Tibial artery (tissue), 4 donors: ENCODE data around the gene ATG9B.

Source experiments
- DNase-seq, 2 donors: peaks; one replicate each; pipeline ENCODE4 v3.0.0-alpha.2; 2019
- H3K27ac ChIP-seq, 2 donors: fragments of 200-600 bp; sonication (generic) in 1 of 2; 1 replicate in 1 of 2; 2 replicates in 1 of 2; pipeline ENCODE4 v1.5.1; 2018 to 2019; ENCODE audit warnings: mild to moderate bottlenecking in 1 of 2
- H3K27me3 ChIP-seq, 2 donors: fragments of 200-600 bp; sonication (generic) in 1 of 2; one replicate each; pipeline versions ENCODE4 v1.5.1 to v1.6.0; 2016 to 2019
- H3K36me3 ChIP-seq, 3 donors: fragments of 200-600 bp; sonication (generic) in 2 of 3; one replicate each; pipeline ENCODE4 v1.5.1; 2016 to 2019; ENCODE audit warnings: mild to moderate bottlenecking in 2 of 3
- H3K4me1 ChIP-seq, 4 donors: fragments of 200-600 bp; sonication (generic) in 2 of 4; 1 replicate in 3 of 4; 2 replicates in 1 of 4; pipeline ENCODE4 v1.5.1; 2016 to 2019
- H3K4me3 ChIP-seq, 2 donors: fragments of 200-600 bp; sonication (generic) in 1 of 2; 1 replicate in 1 of 2; 2 replicates in 1 of 2; pipeline ENCODE4 v1.5.1; 2018 to 2019; ENCODE audit warnings: mild to moderate bottlenecking in 2 of 2
- H3K9me3 ChIP-seq, 3 donors: fragments of 200-600 bp; sonication (generic) in 1 of 3; one replicate each; pipeline ENCODE4 v1.5.1; 2016 to 2019
- CTCF ChIP-seq, 2 experiments: fragments of 200-600 bp in 1 of 2; fragments of 450-650 bp in 1 of 2; IDR thresholded peaks; one replicate each; pipeline ENCODE4 v1.5.1; 2017 to 2019; ENCODE audit warnings: antibody characterized with exemption in 2 of 2, mild to moderate bottlenecking in 1 of 2, moderate library complexity in 1 of 2
- intact Hi-C: fragments of 100-400 bp; cut with DNase I; formaldehyde crosslinking; loops from one replicate; pipeline ENCODE4 v1.15.0; 2023; ENCODE audit warnings: low total_unique reads

The ATG9B gene

GRCh38 chr7:151057989-151058780, 33.9 kb upstream of the ATG9B start:
- H3K4me3 ChIP-seq, result peak overlapping the region; percentile 65 to 81
- no peak for TF ChIP-seq CTCF (IDR thresholded peaks at IDR 0.05)
- H3K4me1 ChIP-seq, result peaks cover 0 to 54% (median 48%) of the 10 kb centered on the region in 4 donors
- peak; percentile 99 to 100 for DNase-seq
- intact Hi-C loops, result loop anchor here (2.0 kb wide), 2 partner anchors 29 kb away; partner anchors contain the start of genes ABCB8 and AGAP3
- no peaks in the 10 kb centered on the region for H3K9me3 ChIP-seq
- no peaks in the 10 kb centered on the region for H3K27me3 ChIP-seq
- H3K27ac ChIP-seq, result peak overlapping the region; percentile 91 to 98
- H3K36me3 ChIP-seq, result peaks cover 0 to 10% (median 0%) of the 10 kb centered on the region in 3 donors

- Histone ChIP-seq H3K27me3 (no peaks in the 10 kb centered on the region), H3K36me3 (peaks cover 0 to 12% (median 0%) of the 10 kb centered on the region in 3 donors), H3K27ac (peak within 1 kb of the TSS; percentile 91 to 98), H3K4me1 (peaks cover 0 to 48% (median 42%) of the 10 kb centered on the region in 4 donors), H3K4me3 (peak within 1 kb of the TSS; percentile 65 to 81), H3K9me3 (no peaks in the 10 kb centered on the region)
- no peak for TF ChIP-seq CTCF (IDR thresholded peaks at IDR 0.05)
- no peak for DNase-seq
- intact Hi-C loops, result no loop called here
Observed at GRCh38 chr7:151057506-151057988, 33.3 kb upstream of the ATG9B start, which contains the start of gene CDK5. Gene CDK5, minus strand, starts transcription at chr7:151057897. Its CDS starts 49 bp downstream, at chr7:151057848.

GRCh38 chr7:151056666-151057505, 32.6 kb upstream of the ATG9B start:
- peak overlapping the region; percentile 65 to 81 for H3K4me3 ChIP-seq
- no peaks in the 10 kb centered on the region for H3K9me3 ChIP-seq
- H3K4me1 ChIP-seq, result peaks cover 0 to 41% (median 35%) of the 10 kb centered on the region in 4 donors
- TF ChIP-seq CTCF (IDR thresholded peaks at IDR 0.05), result no peak
- peak overlapping the region in 1 of 2 donors; percentile 91 for H3K27ac ChIP-seq
- no peak for DNase-seq
- intact Hi-C loops, result no loop called here
- H3K27me3 ChIP-seq, result no peaks in the 10 kb centered on the region
- peaks cover 0 to 12% (median 0%) of the 10 kb centered on the region in 3 donors for H3K36me3 ChIP-seq

GRCh38 chr7:151056283-151056665, 32.0 kb upstream of the ATG9B start:
- intact Hi-C loops, result no loop called here
- no peak for TF ChIP-seq CTCF (IDR thresholded peaks at IDR 0.05)

GRCh38 chr7:151053751-151054150, 29.5 kb upstream of the ATG9B start:
- Histone ChIP-seq H3K4me3 (no peak overlapping the region), H3K36me3 (peaks cover 0 to 12% (median 0%) of the 10 kb centered on the region in 3 donors)
- intact Hi-C loops, result no loop called here

More at GRCh38 chr7:151056283-151056665, 32.0 kb upstream of the ATG9B start:
- no peak for DNase-seq
- Histone ChIP-seq H3K27ac (no peak overlapping the region), H3K36me3 (peaks cover 0 to 12% (median 0%) of the 10 kb centered on the region in 3 donors), H3K4me3 (no peak overlapping the region), H3K4me1 (peaks cover 0 to 35% (median 31%) of the 10 kb centered on the region in 4 donors), H3K27me3 (no peaks in the 10 kb centered on the region), H3K9me3 (no peaks in the 10 kb centered on the region)

More at GRCh38 chr7:151053751-151054150, 29.5 kb upstream of the ATG9B start:
- no peak for DNase-seq
- peaks cover 0 to 26% (median 19%) of the 10 kb centered on the region in 4 donors for H3K4me1 ChIP-seq
- H3K9me3 ChIP-seq, result no peaks in the 10 kb centered on the region
- peaks cover 0 to 20% of the 10 kb centered on the region in 2 donors for H3K27me3 ChIP-seq
- no peak for TF ChIP-seq CTCF (IDR thresholded peaks at IDR 0.05)
- no peak overlapping the region for H3K27ac ChIP-seq
